ENCODE measurements around the gene ARF4.

The ARF4 gene

GRCh38 chr3:57575966-57576626 lies 21.0 kb downstream of the ARF4 start:
- DNase-seq, result no peak

GRCh38 chr3:57572096-57572495 lies 25.0 kb downstream of the ARF4 start:
- no peak for DNase-seq

- no peak for DNase-seq
Observed at GRCh38 chr3:57570878-57571277, 26.3 kb downstream of the ARF4 start.

GRCh38 chr3:57569859-57570450 lies 27.2 kb downstream of the ARF4 start:
- DNase-seq, result no peak

- no peak for DNase-seq
Observed at GRCh38 chr3:57559526-57559925, 37.6 kb downstream of the ARF4 start.

GRCh38 chr3:57557085-57557537 lies 40.0 kb downstream of the ARF4 start:
- DNase-seq, result peak; percentile 54

- DNase-seq, result peak; percentile 52
Observed at GRCh38 chr3:57556459-57557084, 40.6 kb downstream of the ARF4 start.

- peak; percentile 88 for DNase-seq
Observed at GRCh38 chr3:57555738-57556458, 41.2 kb downstream of the ARF4 start, which contains the start of gene PDE12. Gene PDE12, plus strand, starts transcription at chr3:57556274. Its CDS starts 106 bp downstream, at chr3:57556380.

- peak; percentile 11 for DNase-seq
Observed at GRCh38 chr3:57555306-57555705, 41.8 kb downstream of the ARF4 start.

- DNase-seq, result no peak
Observed at GRCh38 chr3:57546616-57547015, 50.5 kb downstream of the ARF4 start.

GRCh38 chr3:57545636-57546268 lies 51.4 kb downstream of the ARF4 start:
- DNase-seq, result no peak

GRCh38 chr3:57544181-57545125 lies 52.7 kb downstream of the ARF4 start, which contains the start of gene DNAH12:
Gene DNAH12, minus strand, starts transcription at chr3:57544344. Its CDS starts 1,474 bp downstream, at chr3:57542870.
- DNase-seq, result peak; percentile 43

- DNase-seq, result no peak
Observed at GRCh38 chr3:57538465-57538864, 58.7 kb downstream of the ARF4 start.

- no peak for DNase-seq
Observed at GRCh38 chr3:57530071-57530608, 67.0 kb downstream of the ARF4 start.

All from stimulated activated CD4-positive, alpha-beta T cell treated with anti-CD3 and anti-CD28 coated beads, Interleukin-15, amount 100 ng/mL, for 24 hours (primary cell).